SK-N-MC (cell line): ENCODE measurements around the gene SLC9A7.

Experiments used
- EZH2 ChIP-seq: fragments of 200-600 bp; sonication (generic); IDR thresholded peaks from one replicate; pipeline ENCODE4 v1.6.1; 2017; ENCODE audit warnings: antibody characterized with exemption
- POLR2AphosphoS5 ChIP-seq: IDR thresholded peaks from 2 replicates; pipeline ENCODE4 v1.6.1; 2012; ENCODE audit warnings: mild to moderate bottlenecking, low read depth, low read length, borderline replicate concordance

GRCh38 chrX:46695491-46695890 is 63.4 kb downstream of the SLC9A7 start:
- TF ChIP-seq EZH2 (no peak), POLR2AphosphoS5 (no peak)
